Activated T-helper 17 cell treated with anti-CD3 and anti-CD28 coated beads, Interleukin-2, amount 50 U/mL, for 72 hours (primary cell): ENCODE data around the gene NTN5. TPM values are rescaled to one million over a fixed set of nuclear protein-coding genes. Genes with fewer than 3 reads are reported as not detected.
"Not testable (repeated sequence)": the region's sequence is repeated elsewhere in the genome, so short reads cannot be mapped to it uniquely, and the experiment has no call there.

Source experiments
- ATAC-seq: fragments of 150-1000 bp; cut with Tn5 transposase; replicated peaks from 2 replicates; pipeline ENCODE4 v1.10.0; 2021; ENCODE audit warnings: mild to moderate bottlenecking, moderate library complexity
- H3K27ac Mint-ChIP-seq: one replicate; pipeline ENCODE4 v1.8.0; 2022; ENCODE audit warnings: mixed read lengths
- H3K27me3 Mint-ChIP-seq: one replicate; pipeline ENCODE4 v1.8.0; 2022; ENCODE audit warnings: mixed read lengths
- H3K36me3 Mint-ChIP-seq: one replicate; pipeline ENCODE4 v1.8.0; 2022; ENCODE audit warnings: low read depth, mild to moderate bottlenecking, mixed read lengths
- H3K4me1 Mint-ChIP-seq: one replicate; pipeline ENCODE4 v1.8.0; 2022; ENCODE audit warnings: mixed read lengths
- H3K4me3 Mint-ChIP-seq: one replicate; pipeline ENCODE4 v1.8.0; 2022; ENCODE audit warnings: mild to moderate bottlenecking, mixed read lengths
- H3K9me3 Mint-ChIP-seq: one replicate; pipeline ENCODE4 v1.8.0; 2022; ENCODE audit warnings: mixed read lengths
- total RNA-seq, 2 donors: library from RNA; stranded (reverse); gene quantifications; one replicate each; pipeline ENCODE4 v1.2.3, GENCODE V29; 2022

Gene NTN5
- total RNA-seq, 2 donors from 2014 or later: 0.65 to 2.9 TPM

GRCh38 chr19:48713041-48713863 is 40.4 kb upstream of the NTN5 start:
- Mint-ChIP-seq H3K27me3 (no peaks in the 10 kb centered on the region), H3K9me3 (no peaks in the 10 kb centered on the region), H3K27ac (peak overlapping the region; percentile 83), H3K4me3 (peak overlapping the region; percentile 90), H3K4me1 (no peaks in the 10 kb centered on the region), H3K36me3 (no peaks in the 10 kb centered on the region)
- no peak for ATAC-seq

GRCh38 chr19:48711106-48711662 is 38.4 kb upstream of the NTN5 start:
- H3K27ac Mint-ChIP-seq: no peak overlapping the region
- no peaks in the 10 kb centered on the region for H3K4me1 Mint-ChIP-seq

GRCh38 chr19:48708471-48708870 is 35.7 kb upstream of the NTN5 start:
- Mint-ChIP-seq H3K9me3 (no peaks in the 10 kb centered on the region), H3K27me3 (no peaks in the 10 kb centered on the region), H3K4me1 (no peaks in the 10 kb centered on the region), H3K27ac (no peak overlapping the region), H3K4me3 (no peak overlapping the region), H3K36me3 (peaks cover 6% of the 10 kb centered on the region)
- ATAC-seq: no peak

More at GRCh38 chr19:48711106-48711662, 38.4 kb upstream of the NTN5 start:
- no peak overlapping the region for H3K4me3 Mint-ChIP-seq
- no peaks in the 10 kb centered on the region for H3K9me3 Mint-ChIP-seq
- ATAC-seq: no peak
- peaks cover 6% of the 10 kb centered on the region for H3K36me3 Mint-ChIP-seq
- H3K27me3 Mint-ChIP-seq: no peaks in the 10 kb centered on the region

- peaks cover 13% of the 10 kb centered on the region for H3K36me3 Mint-ChIP-seq
- no peaks in the 10 kb centered on the region for H3K9me3 Mint-ChIP-seq
- H3K27me3 Mint-ChIP-seq: no peaks in the 10 kb centered on the region
- H3K4me1 Mint-ChIP-seq: no peaks in the 10 kb centered on the region
- no peak for ATAC-seq
- H3K27ac Mint-ChIP-seq: no peak overlapping the region
- H3K4me3 Mint-ChIP-seq: no peak overlapping the region
Measured at GRCh38 chr19:48705431-48705830, 32.6 kb upstream of the NTN5 start.

- Mint-ChIP-seq H3K4me3 (no peak overlapping the region), H3K9me3 (no peaks in the 10 kb centered on the region)
- no peak for ATAC-seq
Measured at GRCh38 chr19:48703316-48703715, 30.5 kb upstream of the NTN5 start.

GRCh38 chr19:48702701-48703100 is 29.9 kb upstream of the NTN5 start:
- Mint-ChIP-seq H3K27me3 (no peaks in the 10 kb centered on the region), H3K4me3 (no peak overlapping the region), H3K36me3 (peaks cover 13% of the 10 kb centered on the region), H3K4me1 (no peaks in the 10 kb centered on the region), H3K9me3 (no peaks in the 10 kb centered on the region), H3K27ac (no peak overlapping the region)
- no peak for ATAC-seq

More at GRCh38 chr19:48703316-48703715, 30.5 kb upstream of the NTN5 start:
- no peaks in the 10 kb centered on the region for H3K27me3 Mint-ChIP-seq
- no peak overlapping the region for H3K27ac Mint-ChIP-seq
- peaks cover 13% of the 10 kb centered on the region for H3K36me3 Mint-ChIP-seq
- H3K4me1 Mint-ChIP-seq: no peaks in the 10 kb centered on the region

- H3K36me3 Mint-ChIP-seq: peaks cover 7% of the 10 kb centered on the region
- no peaks in the 10 kb centered on the region for H3K9me3 Mint-ChIP-seq
- no peak for ATAC-seq
- no peak overlapping the region for H3K4me3 Mint-ChIP-seq
- no peaks in the 10 kb centered on the region for H3K4me1 Mint-ChIP-seq
- H3K27ac Mint-ChIP-seq: no peak overlapping the region
- H3K27me3 Mint-ChIP-seq: peaks cover 6% of the 10 kb centered on the region
Measured at GRCh38 chr19:48698046-48698445, 25.2 kb upstream of the NTN5 start.

GRCh38 chr19:48696353-48697010 is 23.7 kb upstream of the NTN5 start:
- H3K27me3 Mint-ChIP-seq: peaks cover 6% of the 10 kb centered on the region
- peak overlapping the region; percentile 44 for H3K4me3 Mint-ChIP-seq
- no peaks in the 10 kb centered on the region for H3K9me3 Mint-ChIP-seq
- H3K36me3 Mint-ChIP-seq: no peaks in the 10 kb centered on the region
- H3K4me1 Mint-ChIP-seq: no peaks in the 10 kb centered on the region
- H3K27ac Mint-ChIP-seq: peak overlapping the region; percentile 20
- ATAC-seq: no peak

GRCh38 chr19:48695743-48696352 is 23.0 kb upstream of the NTN5 start, which contains the start of gene FUT2:
Gene FUT2 (plus strand): TSS chr19:48695971. CDS start chr19:48702957, 6,986 bp downstream.
- Mint-ChIP-seq H3K27me3 (peaks cover 6% of the 10 kb centered on the region), H3K4me1 (no peaks in the 10 kb centered on the region), H3K4me3 (peak within 1 kb of the TSS; percentile 44), H3K27ac (peak within 1 kb of the TSS; percentile 20), H3K36me3 (no peaks in the 10 kb centered on the region), H3K9me3 (no peaks in the 10 kb centered on the region)
- ATAC-seq: no peak

- ATAC-seq, H3K4me1 Mint-ChIP-seq, H3K27me3 Mint-ChIP-seq, H3K4me3 Mint-ChIP-seq, H3K9me3 Mint-ChIP-seq, H3K27ac Mint-ChIP-seq, H3K36me3 Mint-ChIP-seq: not testable (repeated sequence)
Measured at GRCh38 chr19:48693629-48694028, 20.8 kb upstream of the NTN5 start.

- H3K36me3 Mint-ChIP-seq: no peaks in the 10 kb centered on the region
- H3K27ac Mint-ChIP-seq: no peak overlapping the region
- H3K9me3 Mint-ChIP-seq: no peaks in the 10 kb centered on the region
- no peaks in the 10 kb centered on the region for H3K27me3 Mint-ChIP-seq
- no peak for ATAC-seq
- no peaks in the 10 kb centered on the region for H3K4me1 Mint-ChIP-seq
- H3K4me3 Mint-ChIP-seq: no peak overlapping the region
Measured at GRCh38 chr19:48689449-48689848, 16.6 kb upstream of the NTN5 start.

GRCh38 chr19:48687776-48688175 is 15.0 kb upstream of the NTN5 start:
- H3K27ac Mint-ChIP-seq: no peak overlapping the region
- no peak overlapping the region for H3K4me3 Mint-ChIP-seq
- no peaks in the 10 kb centered on the region for H3K27me3 Mint-ChIP-seq
- no peaks in the 10 kb centered on the region for H3K9me3 Mint-ChIP-seq
- no peaks in the 10 kb centered on the region for H3K36me3 Mint-ChIP-seq
- no peak for ATAC-seq
- no peaks in the 10 kb centered on the region for H3K4me1 Mint-ChIP-seq

GRCh38 chr19:48686637-48687036 is 13.8 kb upstream of the NTN5 start:
- not testable (repeated sequence) for ATAC-seq, H3K36me3 Mint-ChIP-seq, H3K4me1 Mint-ChIP-seq, H3K27ac Mint-ChIP-seq, H3K4me3 Mint-ChIP-seq, H3K9me3 Mint-ChIP-seq, H3K27me3 Mint-ChIP-seq

GRCh38 chr19:48686088-48686487 is 13.3 kb upstream of the NTN5 start:
- H3K36me3 Mint-ChIP-seq: no peaks in the 10 kb centered on the region
- no peak overlapping the region for H3K27ac Mint-ChIP-seq
- ATAC-seq: no peak
- H3K4me3 Mint-ChIP-seq: no peak overlapping the region
- no peaks in the 10 kb centered on the region for H3K27me3 Mint-ChIP-seq
- H3K9me3 Mint-ChIP-seq: no peaks in the 10 kb centered on the region
- no peaks in the 10 kb centered on the region for H3K4me1 Mint-ChIP-seq
